Left kidney (tissue), 2 donors: ENCODE results near the gene RIPPLY2. TPM values are rescaled to one million over a fixed set of nuclear protein-coding genes. Genes with fewer than 3 reads are reported as not detected.

Experiments
- DNase-seq: peaks from one replicate; pipeline ENCODE4 v3.0.0-alpha.2; 2013
- polyA plus RNA-seq: library from polyadenylated mRNA; unstranded; fragments of 120-200 nt; gene quantifications from one replicate; pipeline ENCODE4 v1.2.1, GENCODE V29; 2013; ENCODE audit not compliant: insufficient read length

Gene RIPPLY2
- polyA plus RNA-seq, 1 donor: not detected

- no peak for DNase-seq
Observed at GRCh38 chr6:83905648-83906047, 52.5 kb downstream of the RIPPLY2 start.

Other genes starting within 250 kb of the RIPPLY2 start
- gene SNAP91, start 144.3 kb upstream of the RIPPLY2 start, polyA plus RNA-seq: 0.60 TPM
- gene CYB5R4, start 6.3 kb downstream of the RIPPLY2 start, polyA plus RNA-seq: 9.8 TPM
- 3.2 TPM for gene MRAP2, start 180.4 kb downstream of the RIPPLY2 start, polyA plus RNA-seq